ENCODE results near the gene GSG1L.

GSG1L gene

GRCh38 chr16:27773344-27773743 lies 290.2 kb downstream of the GSG1L start:
- H3K4me3 ChIP-seq (ENCODE audit: low read depth in 1 of 2, low read length in 2 of 2), result no peak overlapping the region
- no peak overlapping the region for H3K27ac ChIP-seq (ENCODE audit: low read length)
- no peaks in the 10 kb centered on the region for H3K4me1 ChIP-seq (ENCODE audit: control insufficient read depth in 1 of 2, insufficient read depth in 2 of 2, low read length in 2 of 2)
- no peaks in the 10 kb centered on the region for H3K9me3 ChIP-seq (ENCODE audit: control insufficient read depth in 1 of 2, low read length in 2 of 2)
- no peaks in the 10 kb centered on the region for H3K27me3 ChIP-seq (ENCODE audit: low read depth, low read length)
- peaks cover 0 to 64% of the 10 kb centered on the region in 2 donors for H3K36me3 ChIP-seq (ENCODE audit: control insufficient read depth in 1 of 2, insufficient read depth in 2 of 2, low read length in 2 of 2)

- Histone ChIP-seq H3K27ac (ENCODE audit: low read length) (no peak overlapping the region), H3K36me3 (ENCODE audit: control insufficient read depth in 1 of 2, insufficient read depth in 2 of 2, low read length in 2 of 2) (peaks cover under 1 to 65% of the 10 kb centered on the region in 2 donors), H3K9me3 (ENCODE audit: control insufficient read depth in 1 of 2, low read length in 2 of 2) (no peaks in the 10 kb centered on the region), H3K27me3 (ENCODE audit: low read depth, low read length) (no peaks in the 10 kb centered on the region), H3K4me3 (ENCODE audit: low read depth in 1 of 2, low read length in 2 of 2) (no peak overlapping the region), H3K4me1 (ENCODE audit: control insufficient read depth in 1 of 2, insufficient read depth in 2 of 2, low read length in 2 of 2) (no peaks in the 10 kb centered on the region)
Measured at GRCh38 chr16:27772093-27772825, 291.3 kb downstream of the GSG1L start.

GRCh38 chr16:27771201-27771910 lies 292.2 kb downstream of the GSG1L start:
- Histone ChIP-seq H3K9me3 (ENCODE audit: control insufficient read depth in 1 of 2, low read length in 2 of 2) (no peaks in the 10 kb centered on the region), H3K27me3 (ENCODE audit: low read depth, low read length) (no peaks in the 10 kb centered on the region), H3K27ac (ENCODE audit: low read length) (no peak overlapping the region), H3K36me3 (ENCODE audit: control insufficient read depth in 1 of 2, insufficient read depth in 2 of 2, low read length in 2 of 2) (peaks cover 4 to 72% of the 10 kb centered on the region in 2 donors), H3K4me3 (ENCODE audit: low read depth in 1 of 2, low read length in 2 of 2) (no peak overlapping the region), H3K4me1 (ENCODE audit: control insufficient read depth in 1 of 2, insufficient read depth in 2 of 2, low read length in 2 of 2) (no peaks in the 10 kb centered on the region)

GRCh38 chr16:27770271-27771196 lies 293.0 kb downstream of the GSG1L start:
- Histone ChIP-seq H3K27ac (ENCODE audit: low read length) (no peak overlapping the region), H3K36me3 (ENCODE audit: control insufficient read depth in 1 of 2, insufficient read depth in 2 of 2, low read length in 2 of 2) (peaks cover 4 to 78% of the 10 kb centered on the region in 2 donors), H3K4me3 (ENCODE audit: low read depth in 1 of 2, low read length in 2 of 2) (no peak overlapping the region), H3K9me3 (ENCODE audit: control insufficient read depth in 1 of 2, low read length in 2 of 2) (no peaks in the 10 kb centered on the region), H3K4me1 (ENCODE audit: control insufficient read depth in 1 of 2, insufficient read depth in 2 of 2, low read length in 2 of 2) (no peaks in the 10 kb centered on the region), H3K27me3 (ENCODE audit: low read depth, low read length) (no peaks in the 10 kb centered on the region)

- Histone ChIP-seq H3K4me3 (ENCODE audit: low read depth in 1 of 2, low read length in 2 of 2) (no peak overlapping the region), H3K9me3 (ENCODE audit: control insufficient read depth in 1 of 2, low read length in 2 of 2) (no peaks in the 10 kb centered on the region), H3K36me3 (ENCODE audit: control insufficient read depth in 1 of 2, insufficient read depth in 2 of 2, low read length in 2 of 2) (peaks cover 4 to 78% of the 10 kb centered on the region in 2 donors), H3K27ac (ENCODE audit: low read length) (no peak overlapping the region), H3K4me1 (ENCODE audit: control insufficient read depth in 1 of 2, insufficient read depth in 2 of 2, low read length in 2 of 2) (no peaks in the 10 kb centered on the region), H3K27me3 (ENCODE audit: low read depth, low read length) (no peaks in the 10 kb centered on the region)
Measured at GRCh38 chr16:27769561-27770255, 293.8 kb downstream of the GSG1L start.

- H3K9me3 ChIP-seq (ENCODE audit: control insufficient read depth in 1 of 2, low read length in 2 of 2), result peaks cover 4 to 5% of the 10 kb centered on the region in 2 donors
- peaks cover 11 to 78% of the 10 kb centered on the region in 2 donors for H3K36me3 ChIP-seq (ENCODE audit: control insufficient read depth in 1 of 2, insufficient read depth in 2 of 2, low read length in 2 of 2)
- H3K27me3 ChIP-seq (ENCODE audit: low read depth, low read length), result no peaks in the 10 kb centered on the region
- no peaks in the 10 kb centered on the region for H3K4me1 ChIP-seq (ENCODE audit: control insufficient read depth in 1 of 2, insufficient read depth in 2 of 2, low read length in 2 of 2)
- H3K4me3 ChIP-seq (ENCODE audit: low read depth in 1 of 2, low read length in 2 of 2), result no peak overlapping the region
- H3K27ac ChIP-seq (ENCODE audit: low read length), result no peak overlapping the region
Measured at GRCh38 chr16:27768651-27769272, 294.8 kb downstream of the GSG1L start.

- Histone ChIP-seq H3K4me3 (ENCODE audit: low read depth in 1 of 2, low read length in 2 of 2) (no peak overlapping the region), H3K36me3 (ENCODE audit: control insufficient read depth in 1 of 2, insufficient read depth in 2 of 2, low read length in 2 of 2) (peaks cover 11 to 75% of the 10 kb centered on the region in 2 donors), H3K9me3 (ENCODE audit: control insufficient read depth in 1 of 2, low read length in 2 of 2) (peaks cover 4 to 5% of the 10 kb centered on the region in 2 donors), H3K4me1 (ENCODE audit: control insufficient read depth in 1 of 2, insufficient read depth in 2 of 2, low read length in 2 of 2) (no peaks in the 10 kb centered on the region), H3K27ac (ENCODE audit: low read length) (no peak overlapping the region), H3K27me3 (ENCODE audit: low read depth, low read length) (no peaks in the 10 kb centered on the region)
Measured at GRCh38 chr16:27767971-27768591, 295.4 kb downstream of the GSG1L start.

- Histone ChIP-seq H3K4me1 (ENCODE audit: control insufficient read depth in 1 of 2, insufficient read depth in 2 of 2, low read length in 2 of 2) (no peaks in the 10 kb centered on the region), H3K9me3 (ENCODE audit: control insufficient read depth in 1 of 2, low read length in 2 of 2) (peaks cover 4 to 5% of the 10 kb centered on the region in 2 donors), H3K27ac (ENCODE audit: low read length) (no peak overlapping the region), H3K27me3 (ENCODE audit: low read depth, low read length) (no peaks in the 10 kb centered on the region), H3K4me3 (ENCODE audit: low read depth in 1 of 2, low read length in 2 of 2) (no peak overlapping the region), H3K36me3 (ENCODE audit: control insufficient read depth in 1 of 2, insufficient read depth in 2 of 2, low read length in 2 of 2) (peaks cover 17 to 77% of the 10 kb centered on the region in 2 donors)
Measured at GRCh38 chr16:27767081-27767480, 296.4 kb downstream of the GSG1L start.

- peaks cover 4 to 5% of the 10 kb centered on the region in 2 donors for H3K9me3 ChIP-seq (ENCODE audit: control insufficient read depth in 1 of 2, low read length in 2 of 2)
- no peaks in the 10 kb centered on the region for H3K27me3 ChIP-seq (ENCODE audit: low read depth, low read length)
- H3K36me3 ChIP-seq (ENCODE audit: control insufficient read depth in 1 of 2, insufficient read depth in 2 of 2, low read length in 2 of 2), result peaks cover 23 to 79% of the 10 kb centered on the region in 2 donors
- H3K4me3 ChIP-seq (ENCODE audit: low read depth in 1 of 2, low read length in 2 of 2), result no peak overlapping the region
- H3K4me1 ChIP-seq (ENCODE audit: control insufficient read depth in 1 of 2, insufficient read depth in 2 of 2, low read length in 2 of 2), result no peaks in the 10 kb centered on the region
- no peak overlapping the region for H3K27ac ChIP-seq (ENCODE audit: low read length)
Measured at GRCh38 chr16:27766236-27766925, 297.1 kb downstream of the GSG1L start.

All from muscle layer of duodenum (tissue), 2 donors.